DND-41 (cell line): ENCODE data around the gene ZNF76.

Source experiments
- CTCF ChIP-seq: IDR thresholded peaks from 2 replicates; pipeline ENCODE4 v1.5.1; 2012; ENCODE audit warnings: borderline replicate concordance, low read length, moderate library complexity, mild to moderate bottlenecking; ENCODE audit not compliant: poor library complexity, severe bottlenecking; ENCODE audit errors: extremely low read depth
- EZH2 ChIP-seq: IDR thresholded peaks from 3 replicates; pipeline ENCODE4 v1.6.1; 2012; ENCODE audit warnings: borderline replicate concordance, low read depth, mild to moderate bottlenecking, moderate library complexity, low read length, inconsistent platforms; ENCODE audit not compliant: severe bottlenecking

GRCh38 chr6:35293681-35294080 lies 34.1 kb downstream of the ZNF76 start:
- TF ChIP-seq EZH2 (no peak), CTCF (no peak)
